Gastroesophageal sphincter (tissue), 4 donors: Measurements from ENCODE around the gene LAMA2. TPM values are rescaled to one million over a fixed set of nuclear protein-coding genes. Genes with fewer than 3 reads are reported as not detected.

Source experiments
- ATAC-seq: fragments of 150-250 bp; one replicate; pipeline ENCODE4 v1.9.1; 2016; ENCODE audit warnings: mild to moderate bottlenecking, moderate library complexity
- H3K27ac ChIP-seq, 4 donors: fragments of 200-600 bp; sonication (generic) in 3 of 4; 1 replicate in 3 of 4; 2 replicates in 1 of 4; pipeline ENCODE4 v1.5.1; 2016 to 2019
- H3K27me3 ChIP-seq: fragments of 200-600 bp; sonication (generic); one replicate; pipeline ENCODE4 v1.5.1; 2019
- H3K36me3 ChIP-seq, 2 donors: fragments of 200-600 bp; sonication (generic); one replicate each; pipeline ENCODE4 v1.5.1; 2019; ENCODE audit warnings: control low read depth in 1 of 2
- H3K4me1 ChIP-seq, 3 donors: fragments of 200-600 bp; sonication (generic); 1 replicate in 2 of 3; 2 replicates in 1 of 3; pipeline ENCODE4 v1.5.1; 2016 to 2019; ENCODE audit warnings: control low read depth in 2 of 3
- H3K4me3 ChIP-seq, 2 donors: fragments of 200-600 bp; sonication (generic); one replicate each; pipeline ENCODE4 v1.5.1; 2019; ENCODE audit warnings: mild to moderate bottlenecking in 1 of 2, moderate library complexity in 1 of 2
- H3K9me3 ChIP-seq, 3 donors: fragments of 200-600 bp; sonication (generic); one replicate each; pipeline ENCODE4 v1.5.1; 2017 to 2019; ENCODE audit warnings: control low read depth in 2 of 3
- CTCF ChIP-seq, 4 experiments: fragments of 200-600 bp in 2 of 4; fragments of 450-650 bp in 2 of 4; sonication (generic) in 1 of 4; IDR thresholded peaks; one replicate each; pipeline ENCODE4 v1.5.1; 2017 to 2019; ENCODE audit warnings: antibody characterized with exemption in 4 of 4, mild to moderate bottlenecking in 2 of 4, moderate library complexity in 2 of 4
- EP300 ChIP-seq: sonication (generic); formaldehyde crosslinking; IDR thresholded peaks from one replicate; pipeline ENCODE4 v1.6.1; 2017; ENCODE audit warnings: antibody characterized with exemption, mild to moderate bottlenecking
- POLR2A ChIP-seq, 2 donors: fragments of 450-650 bp; IDR thresholded peaks; one replicate each; pipeline ENCODE4 v1.6.1; 2017; ENCODE audit warnings: antibody characterized with exemption in 2 of 2, mild to moderate bottlenecking in 2 of 2, moderate library complexity in 1 of 2
- POLR2AphosphoS5 ChIP-seq: sonication (generic); formaldehyde crosslinking; IDR thresholded peaks from one replicate; pipeline ENCODE4 v1.6.1; 2017; ENCODE audit warnings: antibody characterized with exemption
- WGBS, 2 donors: methylation state at CpG; one replicate each; pipeline ENCODE4 v1.1.5; 2018; ENCODE audit warnings: low coverage in 1 of 2; 5-methylcytosine and 5-hydroxymethylcytosine counted together
- total RNA-seq, 4 donors: library from RNA; depleted of rRNA; stranded (reverse); fragments of >200 nt; gene quantifications; one replicate each; pipeline ENCODE4 v1.1.0, GENCODE V29; 2016

LAMA2 gene
- total RNA-seq, 4 donors from 2014 or later: 103 to 199 (median 153) TPM

- Histone ChIP-seq H3K4me3 (no peak overlapping the region), H3K4me1 (no peaks in the 10 kb centered on the region), H3K27me3 (no peaks in the 10 kb centered on the region), H3K27ac (no peak overlapping the region), H3K36me3 (peaks cover 0 to 5% of the 10 kb centered on the region in 2 donors), H3K9me3 (no peaks in the 10 kb centered on the region)
- WGBS, 2 donors: 80 to 94% methylated on average over 1 of the region's 1 CpG
- no peak for ATAC-seq
- no peak for TF ChIP-seq EP300
- no peak for TF ChIP-seq POLR2A (IDR thresholded peaks at IDR 0.05)
- no peak for TF ChIP-seq POLR2AphosphoS5
- no peak for TF ChIP-seq CTCF (IDR thresholded peaks at IDR 0.05)
These were observed 306.3 kb downstream of the LAMA2 start for GRCh38 chr6:129189266-129189665.

GRCh38 chr6:129191235-129191634, 308.3 kb downstream of the LAMA2 start:
- Histone ChIP-seq H3K4me3 (no peak overlapping the region), H3K27ac (no peak overlapping the region), H3K27me3 (no peaks in the 10 kb centered on the region), H3K36me3 (peaks cover 0 to 5% of the 10 kb centered on the region in 2 donors), H3K9me3 (no peaks in the 10 kb centered on the region), H3K4me1 (no peaks in the 10 kb centered on the region)
- ATAC-seq: no peak
- TF ChIP-seq POLR2AphosphoS5: no peak
- no peak for TF ChIP-seq POLR2A (IDR thresholded peaks at IDR 0.05)
- no peak for TF ChIP-seq CTCF (IDR thresholded peaks at IDR 0.05)
- no peak for TF ChIP-seq EP300
- WGBS, 2 donors: 77 to 78% methylated on average over 1 to 2 of the region's 2 CpGs

- WGBS, 2 donors: 97 to 99% methylated on average over 13 to 14 of the region's 14 CpGs
- no peak overlapping the region for H3K27ac ChIP-seq
- H3K4me3 ChIP-seq: no peak overlapping the region
- H3K27me3 ChIP-seq: no peaks in the 10 kb centered on the region
- H3K4me1 ChIP-seq: no peaks in the 10 kb centered on the region
- H3K36me3 ChIP-seq: peaks cover 0 to 5% of the 10 kb centered on the region in 2 donors
- TF ChIP-seq EP300 (no peak), POLR2A (IDR thresholded peaks at IDR 0.05) (no peak), CTCF (IDR thresholded peaks at IDR 0.05) (no peak), POLR2AphosphoS5 (no peak)
- no peaks in the 10 kb centered on the region for H3K9me3 ChIP-seq
- no peak for ATAC-seq
These were observed 309.6 kb downstream of the LAMA2 start for GRCh38 chr6:129192458-129192989.

- Histone ChIP-seq H3K27me3 (no peaks in the 10 kb centered on the region), H3K27ac (no peak overlapping the region), H3K4me1 (no peaks in the 10 kb centered on the region), H3K4me3 (no peak overlapping the region), H3K36me3 (peaks cover 0 to 5% of the 10 kb centered on the region in 2 donors), H3K9me3 (no peaks in the 10 kb centered on the region)
- TF ChIP-seq EP300: no peak
- 81 to 86% methylated on average over 7 of the region's 7 CpGs for whole genome bisulfite sequencing, 2 donors
- no peak for ATAC-seq
These were observed 311.5 kb downstream of the LAMA2 start for GRCh38 chr6:129194306-129194941.

GRCh38 chr6:129195161-129195560, 312.2 kb downstream of the LAMA2 start:
- H3K9me3 ChIP-seq: no peaks in the 10 kb centered on the region
- peaks cover 0 to 5% of the 10 kb centered on the region in 2 donors for H3K36me3 ChIP-seq
- no peaks in the 10 kb centered on the region for H3K4me1 ChIP-seq
- WGBS, 2 donors: 17 to 81% methylated on average over 2 of the region's 2 CpGs
- H3K27me3 ChIP-seq: no peaks in the 10 kb centered on the region
- no peak overlapping the region for H3K27ac ChIP-seq
- ATAC-seq: no peak
- TF ChIP-seq EP300 (no peak), POLR2A (IDR thresholded peaks at IDR 0.05) (no peak), CTCF (IDR thresholded peaks at IDR 0.05) (no peak), POLR2AphosphoS5 (no peak)
- H3K4me3 ChIP-seq: no peak overlapping the region
